GM21529 (cell line): Measurements from ENCODE around the gene RPUSD4.

Experiments
- ATAC-seq: cut with Tn5 transposase; IDR thresholded peaks from one replicate; pipeline ENCODE4 v1.9.1; 2021; ENCODE audit not compliant: unreplicated experiment

The RPUSD4 gene

GRCh38 chr11:126159719-126160344 is 51.6 kb downstream of the RPUSD4 start:
- no peak for ATAC-seq

GRCh38 chr11:126158054-126158791 is 53.2 kb downstream of the RPUSD4 start:
- ATAC-seq: no peak

GRCh38 chr11:126157326-126158030 is 54.0 kb downstream of the RPUSD4 start:
- no peak for ATAC-seq

- no peak for ATAC-seq
Observed at GRCh38 chr11:126156814-126157213, 54.6 kb downstream of the RPUSD4 start.

- ATAC-seq: no peak
Observed at GRCh38 chr11:126155402-126156187, 55.9 kb downstream of the RPUSD4 start.

GRCh38 chr11:126154691-126155090 is 56.8 kb downstream of the RPUSD4 start:
- no peak for ATAC-seq

GRCh38 chr11:126153972-126154371 is 57.5 kb downstream of the RPUSD4 start:
- no peak for ATAC-seq

GRCh38 chr11:126153006-126153405 is 58.4 kb downstream of the RPUSD4 start:
- no peak for ATAC-seq

GRCh38 chr11:126152586-126152985 is 58.9 kb downstream of the RPUSD4 start:
- no peak for ATAC-seq

- no peak for ATAC-seq
Observed at GRCh38 chr11:126152152-126152551, 59.3 kb downstream of the RPUSD4 start.
